Stimulated activated CD8-positive, alpha-beta memory T cell treated with anti-CD3 and anti-CD28 coated beads, Interleukin-12 subunit alpha, Interleukin-12 subunit beta, amount 100 ng/mL, for 1 hour (primary cell): ENCODE measurements around the gene KCNB1.
"Not testable (repeated sequence)": the region's sequence is repeated elsewhere in the genome, so short reads cannot be mapped to it uniquely, and the experiment has no call there.

Experiments used
- DNase-seq: peaks from one replicate; pipeline ENCODE4 v3.0.0-alpha.2; 2020; ENCODE audit warnings: low read depth

Gene KCNB1

DNA sequence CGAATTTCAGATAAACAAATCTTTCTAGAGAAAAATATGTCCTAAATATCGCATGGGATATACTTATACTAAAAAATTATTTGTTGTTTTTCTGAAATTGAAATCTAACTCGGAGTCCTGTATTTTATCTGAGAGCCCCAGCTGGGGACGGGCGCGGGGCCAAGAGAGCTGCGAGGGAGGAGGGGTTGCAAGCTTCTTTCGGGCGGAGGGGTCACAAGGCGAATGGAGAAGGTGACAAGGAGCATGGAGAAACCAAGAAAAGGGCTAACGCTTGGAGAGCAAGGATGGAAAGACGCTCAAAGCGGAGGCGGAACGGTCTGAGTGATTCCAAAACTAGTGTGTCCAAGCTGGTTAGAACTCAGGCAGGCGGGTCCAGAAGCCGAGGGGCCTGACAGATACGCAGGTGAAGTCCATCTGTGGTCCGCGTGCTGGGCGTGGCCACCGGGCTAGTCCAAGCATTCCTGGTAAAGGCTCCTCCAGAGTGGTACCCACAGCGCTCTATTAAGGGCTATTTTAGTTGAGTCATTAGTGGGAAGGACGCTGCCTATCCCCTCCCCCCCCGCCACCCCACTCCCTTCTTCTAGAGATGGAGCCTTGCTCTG, 163.2 kb downstream of the KCNB1 start:
- DNase-seq = no peak

DNA sequence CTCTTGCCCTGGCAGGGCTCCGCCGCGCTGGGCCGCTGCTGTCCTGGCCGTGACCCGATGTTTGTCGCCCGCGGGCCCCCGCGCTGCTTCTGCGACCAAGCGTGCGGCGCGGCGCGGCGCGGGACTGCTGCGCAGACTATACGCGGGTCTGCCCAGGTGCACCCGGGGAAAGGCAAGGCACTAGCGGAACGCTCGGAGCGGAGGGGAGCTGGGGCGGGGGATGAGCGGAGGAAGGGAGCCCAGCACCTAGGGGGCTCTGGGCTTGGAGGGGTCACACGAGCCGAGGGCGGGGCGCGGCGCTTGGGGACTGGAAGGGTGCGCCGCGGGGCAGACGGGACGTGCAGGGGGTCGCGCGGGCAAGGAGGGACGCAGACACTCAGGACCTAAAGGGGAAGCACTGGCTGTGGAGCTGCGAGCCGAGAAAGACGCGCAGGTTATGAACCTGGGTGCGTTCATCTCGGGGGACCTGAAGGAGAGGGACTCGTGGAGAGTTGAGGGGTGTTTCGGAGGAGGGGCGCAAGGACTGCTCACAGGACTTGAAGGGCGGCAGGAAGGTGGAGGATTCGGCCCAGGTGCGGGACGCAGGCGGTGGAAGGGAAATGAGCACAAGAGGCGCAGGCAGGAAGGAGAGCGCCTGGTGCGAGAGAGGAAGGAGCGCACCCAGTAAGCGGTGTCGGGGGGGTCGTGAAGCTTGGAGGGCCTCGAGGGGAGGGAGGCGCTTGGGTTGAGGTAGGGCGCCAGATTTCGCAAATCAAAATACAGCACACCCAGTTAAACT, 163.8 kb downstream of the KCNB1 start:
- DNase-seq = no peak

DNA sequence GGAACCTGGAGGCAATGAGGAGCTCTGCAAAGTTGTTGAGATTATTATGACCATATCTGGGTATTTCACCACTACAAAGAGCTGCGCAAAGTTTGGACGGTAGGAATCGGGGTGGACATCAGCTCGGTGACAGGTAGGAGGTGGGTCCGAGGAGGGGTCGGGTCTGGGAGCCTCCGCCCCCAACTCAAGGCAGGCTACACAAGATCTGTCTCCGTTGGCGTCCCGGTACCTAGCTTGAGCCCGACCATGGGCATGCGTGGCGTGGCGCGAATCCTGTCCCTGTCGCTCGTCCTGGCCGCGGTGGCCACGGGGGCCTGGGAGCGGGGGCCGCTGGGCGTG, 164.4 kb downstream of the KCNB1 start:
- DNase-seq = no peak

DNA sequence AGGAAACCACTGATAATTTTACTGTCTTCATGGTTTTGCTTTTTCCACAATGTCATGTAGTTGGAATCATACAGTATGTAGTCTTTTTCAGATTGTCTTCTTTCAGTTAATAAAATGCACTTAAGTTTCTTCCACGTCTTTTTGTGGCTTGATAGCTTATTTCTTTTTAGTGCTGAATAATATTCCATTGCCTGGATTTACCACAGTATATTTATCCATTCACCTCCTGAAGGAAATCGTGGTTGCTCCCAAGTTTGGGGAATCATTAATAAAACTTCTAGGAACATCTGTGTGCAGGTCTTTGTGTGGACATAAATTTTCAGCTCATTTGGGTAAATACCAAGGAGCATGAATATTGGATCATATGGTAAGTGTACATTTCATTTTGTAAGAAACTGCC, 165.8 kb downstream of the KCNB1 start:
- DNase-seq = no peak

DNA sequence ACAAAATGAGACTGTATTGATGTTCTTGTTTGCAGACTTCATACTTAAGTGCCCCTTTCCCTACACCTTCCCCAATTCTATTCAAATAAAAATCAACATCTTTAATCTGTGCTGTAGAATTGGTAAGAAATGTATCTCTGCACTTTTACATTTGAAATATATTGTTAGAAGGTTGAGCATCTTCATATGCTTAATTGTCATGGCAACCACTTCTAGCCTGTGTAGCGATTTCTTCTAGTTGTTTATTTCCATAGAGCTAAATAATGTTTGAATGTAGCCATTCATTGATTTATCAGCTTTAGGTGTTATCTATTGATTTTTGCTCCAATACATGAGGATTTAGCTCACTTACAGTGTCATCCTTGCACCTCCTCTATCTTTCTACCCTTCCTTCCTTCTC, 166.9 kb downstream of the KCNB1 start:
- DNase-seq = no peak

DNA sequence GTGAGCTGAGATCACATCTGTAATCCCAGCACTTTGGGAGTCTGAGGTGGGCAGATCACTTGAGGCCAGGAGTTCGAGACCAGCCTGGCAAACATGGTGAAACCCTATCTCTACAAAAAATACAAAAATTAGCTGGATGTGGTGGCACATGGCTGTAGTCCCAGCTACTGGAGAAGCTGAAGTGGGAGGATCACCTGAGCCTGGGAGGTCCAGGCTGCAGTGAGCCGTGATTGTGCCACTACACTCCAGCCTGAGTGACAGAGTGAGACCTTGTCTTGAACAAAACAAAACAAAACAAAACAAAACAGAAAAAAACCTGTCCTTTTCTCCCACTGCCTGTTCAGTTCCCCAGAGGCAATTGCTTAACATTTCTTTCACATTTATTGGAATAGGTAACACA, 168.4 kb downstream of the KCNB1 start:
- not testable (repeated sequence) for DNase-seq
